OCI-LY3 (cell line): ENCODE measurements around the gene HORMAD2.

Experiments used
- EZH2phosphoT487 ChIP-seq: fragments of 200-600 bp; shearing (Covaris generic); IDR thresholded peaks from 2 replicates; pipeline ENCODE4 v1.6.1; 2018; ENCODE audit warnings: antibody characterized with exemption, mixed run types, low read depth
- TF ChIP-seq, protein P1 (sequence below): fragments of 200-600, 300-600 bp; sonication (generic); IDR thresholded peaks from 2 replicates; pipeline ENCODE4 v1.5.1; 2014; ENCODE audit warnings: antibody characterized with exemption, low read length, low read depth

DNA sequence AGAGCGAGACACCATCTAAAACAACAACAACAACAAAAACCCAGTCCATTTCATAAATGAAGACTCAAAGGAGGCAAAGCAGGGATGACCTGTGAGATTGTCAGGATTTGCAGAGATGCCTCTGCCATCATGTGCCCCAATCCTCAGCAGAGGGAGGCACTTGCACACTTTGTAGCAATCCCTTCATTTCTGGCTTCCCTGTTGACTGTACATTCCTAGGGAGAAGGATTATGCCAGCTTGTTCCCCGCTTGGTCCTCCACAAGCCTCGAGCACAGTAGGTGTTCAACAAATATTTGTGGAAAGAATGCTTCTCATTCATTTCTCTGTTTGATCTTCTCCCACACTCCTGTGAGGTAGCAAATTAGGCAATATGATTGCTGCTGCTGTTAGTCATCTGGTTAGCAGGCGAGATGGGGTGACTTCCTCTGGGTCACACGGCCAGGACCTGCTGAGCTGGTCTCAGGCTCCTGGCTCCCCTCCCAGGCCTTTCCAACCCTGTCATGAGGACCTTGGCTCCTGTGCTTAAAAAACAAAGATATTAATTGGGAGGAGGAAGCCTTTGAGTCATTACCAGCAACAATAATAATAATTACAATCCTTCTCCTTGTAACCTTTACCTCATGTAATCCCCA lies 132.2 kb downstream of the HORMAD2 start:
- TF ChIP-seq, protein P1, sequence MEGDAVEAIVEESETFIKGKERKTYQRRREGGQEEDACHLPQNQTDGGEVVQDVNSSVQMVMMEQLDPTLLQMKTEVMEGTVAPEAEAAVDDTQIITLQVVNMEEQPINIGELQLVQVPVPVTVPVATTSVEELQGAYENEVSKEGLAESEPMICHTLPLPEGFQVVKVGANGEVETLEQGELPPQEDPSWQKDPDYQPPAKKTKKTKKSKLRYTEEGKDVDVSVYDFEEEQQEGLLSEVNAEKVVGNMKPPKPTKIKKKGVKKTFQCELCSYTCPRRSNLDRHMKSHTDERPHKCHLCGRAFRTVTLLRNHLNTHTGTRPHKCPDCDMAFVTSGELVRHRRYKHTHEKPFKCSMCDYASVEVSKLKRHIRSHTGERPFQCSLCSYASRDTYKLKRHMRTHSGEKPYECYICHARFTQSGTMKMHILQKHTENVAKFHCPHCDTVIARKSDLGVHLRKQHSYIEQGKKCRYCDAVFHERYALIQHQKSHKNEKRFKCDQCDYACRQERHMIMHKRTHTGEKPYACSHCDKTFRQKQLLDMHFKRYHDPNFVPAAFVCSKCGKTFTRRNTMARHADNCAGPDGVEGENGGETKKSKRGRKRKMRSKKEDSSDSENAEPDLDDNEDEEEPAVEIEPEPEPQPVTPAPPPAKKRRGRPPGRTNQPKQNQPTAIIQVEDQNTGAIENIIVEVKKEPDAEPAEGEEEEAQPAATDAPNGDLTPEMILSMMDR: no peak
- no peak for TF ChIP-seq EZH2phosphoT487
